ENCODE measurements around the gene GTF2H2C.
A peak's percentile ranks its signal among the peaks of the same experiment; 100 is the strongest.

GTF2H2C gene

DNA sequence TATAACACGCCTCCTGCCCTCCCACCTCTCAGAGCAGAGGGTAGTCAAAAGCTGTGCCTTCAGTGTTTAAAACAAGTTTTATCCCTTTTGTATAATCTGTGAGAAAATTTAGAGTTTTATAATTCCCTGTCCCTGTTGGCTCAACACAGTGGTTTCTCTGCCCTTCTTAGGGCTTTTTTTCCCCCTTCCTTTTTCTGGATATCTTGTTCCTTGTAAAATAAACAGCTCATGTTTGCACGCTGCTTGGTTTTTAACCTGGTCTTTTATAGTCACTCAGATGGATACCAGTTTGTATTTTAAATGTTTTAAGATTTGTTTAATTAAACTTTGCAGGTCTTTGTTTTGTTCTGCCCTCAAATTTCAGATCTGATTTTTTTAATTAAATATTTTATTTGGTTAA lies 40.7 kb upstream of the GTF2H2C start:
- Mint-ChIP-seq H3K4me3 (no peak overlapping the region), H3K4me1 (peaks cover 5% of the 10 kb centered on the region), H3K27ac (peak overlapping the region in 2 of 3 experiments; percentile 62 to 80), H3K9me3 (no peaks in the 10 kb centered on the region), H3K27me3 (ENCODE audit: low read depth) (no peaks in the 10 kb centered on the region), H3K36me3 (ENCODE audit: low read depth) (peaks cover 2% of the 10 kb centered on the region)
- TF ChIP-seq, protein P1, sequence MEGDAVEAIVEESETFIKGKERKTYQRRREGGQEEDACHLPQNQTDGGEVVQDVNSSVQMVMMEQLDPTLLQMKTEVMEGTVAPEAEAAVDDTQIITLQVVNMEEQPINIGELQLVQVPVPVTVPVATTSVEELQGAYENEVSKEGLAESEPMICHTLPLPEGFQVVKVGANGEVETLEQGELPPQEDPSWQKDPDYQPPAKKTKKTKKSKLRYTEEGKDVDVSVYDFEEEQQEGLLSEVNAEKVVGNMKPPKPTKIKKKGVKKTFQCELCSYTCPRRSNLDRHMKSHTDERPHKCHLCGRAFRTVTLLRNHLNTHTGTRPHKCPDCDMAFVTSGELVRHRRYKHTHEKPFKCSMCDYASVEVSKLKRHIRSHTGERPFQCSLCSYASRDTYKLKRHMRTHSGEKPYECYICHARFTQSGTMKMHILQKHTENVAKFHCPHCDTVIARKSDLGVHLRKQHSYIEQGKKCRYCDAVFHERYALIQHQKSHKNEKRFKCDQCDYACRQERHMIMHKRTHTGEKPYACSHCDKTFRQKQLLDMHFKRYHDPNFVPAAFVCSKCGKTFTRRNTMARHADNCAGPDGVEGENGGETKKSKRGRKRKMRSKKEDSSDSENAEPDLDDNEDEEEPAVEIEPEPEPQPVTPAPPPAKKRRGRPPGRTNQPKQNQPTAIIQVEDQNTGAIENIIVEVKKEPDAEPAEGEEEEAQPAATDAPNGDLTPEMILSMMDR (IDR thresholded peaks at IDR 0.05; ENCODE audit: unreplicated experiment in 3 of 3) = no peak

DNA sequence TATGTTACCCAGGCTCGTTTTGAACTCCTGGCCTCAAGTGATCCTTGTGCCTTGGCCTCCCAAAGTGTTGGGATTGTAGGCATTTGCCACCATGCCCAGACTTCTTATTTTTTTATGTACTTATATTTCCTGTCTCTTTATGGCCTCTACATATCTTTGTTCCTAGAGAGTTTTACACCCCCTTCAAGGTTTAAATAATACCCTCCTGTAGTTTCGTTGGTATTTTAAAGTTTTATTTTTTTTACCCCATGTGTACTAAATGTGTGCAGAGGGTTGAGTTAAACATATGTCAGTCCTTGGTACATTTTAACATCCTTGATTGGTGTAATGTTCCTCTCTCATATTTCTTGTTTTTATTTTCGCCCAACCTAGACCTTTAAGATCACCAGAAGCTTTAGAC lies 38.0 kb upstream of the GTF2H2C start:
- H3K36me3 Mint-ChIP-seq (ENCODE audit: low read depth) = peaks cover 6% of the 10 kb centered on the region
- no peaks in the 10 kb centered on the region for H3K27me3 Mint-ChIP-seq (ENCODE audit: low read depth)
- H3K4me1 Mint-ChIP-seq = peaks cover 5% of the 10 kb centered on the region
- no peak overlapping the region for H3K4me3 Mint-ChIP-seq
- no peak overlapping the region for H3K27ac Mint-ChIP-seq
- TF ChIP-seq, protein P1 (IDR thresholded peaks at IDR 0.05; ENCODE audit: unreplicated experiment in 3 of 3) = no peak
- no peaks in the 10 kb centered on the region for H3K9me3 Mint-ChIP-seq

DNA sequence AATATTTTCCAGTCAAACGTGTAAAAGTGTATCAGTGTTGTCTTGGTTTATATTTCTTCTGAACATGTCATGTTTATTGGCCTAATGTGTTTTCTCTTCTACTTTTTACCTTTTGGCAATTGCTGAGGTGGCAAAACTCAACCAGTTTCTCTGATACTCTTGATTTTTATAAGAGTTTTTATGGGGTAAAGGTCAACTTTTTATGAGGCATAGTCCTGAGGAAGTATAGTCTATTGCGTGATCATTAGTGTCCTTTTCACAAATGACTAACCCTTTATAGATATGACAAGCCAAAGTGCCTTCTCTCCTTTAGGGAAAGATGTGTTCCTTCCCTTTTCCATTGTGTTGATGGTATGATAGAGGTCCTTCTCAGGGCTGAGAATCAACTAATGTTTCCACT lies 34.5 kb upstream of the GTF2H2C start:
- TF ChIP-seq, protein P1 (IDR thresholded peaks at IDR 0.05; ENCODE audit: unreplicated experiment in 3 of 3) = no peak
- Mint-ChIP-seq H3K4me3 (no peak overlapping the region), H3K9me3 (no peaks in the 10 kb centered on the region), H3K27me3 (ENCODE audit: low read depth) (no peaks in the 10 kb centered on the region), H3K4me1 (no peaks in the 10 kb centered on the region), H3K36me3 (ENCODE audit: low read depth) (peaks cover 6% of the 10 kb centered on the region), H3K27ac (no peak overlapping the region)

DNA sequence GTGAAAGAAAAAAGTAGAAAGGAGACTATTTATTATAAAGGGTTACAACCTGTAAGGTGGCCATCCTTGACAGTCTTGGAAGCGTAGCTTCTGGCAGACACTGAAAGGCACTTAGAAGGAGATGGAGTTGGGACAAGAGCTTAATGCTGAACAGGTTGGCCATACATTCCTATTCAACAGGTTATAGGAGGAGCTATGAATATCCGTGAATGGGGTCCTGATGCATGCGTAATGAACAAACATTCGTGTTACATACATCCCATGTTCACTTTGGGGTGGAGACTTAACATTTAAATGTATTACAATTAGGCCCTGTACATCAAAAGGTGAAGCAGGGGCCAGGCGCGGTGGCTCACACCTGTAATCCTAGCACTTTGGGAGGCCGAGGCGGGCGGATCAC lies 33.3 kb upstream of the GTF2H2C start:
- H3K36me3 Mint-ChIP-seq (ENCODE audit: low read depth) = peaks cover 6% of the 10 kb centered on the region
- no peak overlapping the region for H3K27ac Mint-ChIP-seq
- no peaks in the 10 kb centered on the region for H3K9me3 Mint-ChIP-seq
- H3K4me3 Mint-ChIP-seq = no peak overlapping the region
- H3K4me1 Mint-ChIP-seq = no peaks in the 10 kb centered on the region
- TF ChIP-seq, protein P1 (IDR thresholded peaks at IDR 0.05; ENCODE audit: unreplicated experiment in 3 of 3) = no peak
- H3K27me3 Mint-ChIP-seq (ENCODE audit: low read depth) = no peaks in the 10 kb centered on the region

DNA sequence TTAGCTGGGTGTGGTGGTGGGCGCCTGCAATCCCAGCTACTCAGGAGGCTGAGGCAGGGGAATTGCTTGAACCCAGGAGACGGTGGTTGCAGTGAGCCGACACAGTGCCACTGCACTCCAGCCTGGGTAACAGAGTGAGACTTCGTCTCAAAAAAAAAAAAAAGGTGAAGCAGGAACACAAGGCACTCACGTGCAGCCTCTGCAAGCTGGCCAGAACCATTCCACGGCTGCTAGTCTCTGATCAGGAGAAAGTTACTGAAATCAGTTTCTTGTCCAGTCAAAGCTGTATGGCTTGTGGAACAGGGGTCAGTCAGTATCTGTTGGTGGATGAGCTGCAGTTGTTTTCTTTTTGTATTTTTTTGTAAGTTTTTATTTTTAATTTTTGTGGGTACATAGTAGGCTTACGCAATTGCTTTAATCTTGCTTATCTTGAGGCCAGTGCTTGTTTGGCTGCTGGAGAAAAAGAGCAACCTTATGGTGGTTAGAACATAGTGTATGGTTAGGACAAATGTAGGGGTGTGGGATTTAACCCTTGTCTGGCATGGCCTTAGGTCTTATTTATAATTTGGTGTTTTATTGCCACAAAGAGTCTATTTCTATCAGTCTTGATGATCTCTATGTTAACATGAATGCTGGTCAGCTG lies 32.7 kb upstream of the GTF2H2C start:
- no peak overlapping the region for H3K27ac Mint-ChIP-seq
- TF ChIP-seq, protein P1 (IDR thresholded peaks at IDR 0.05; ENCODE audit: unreplicated experiment in 3 of 3) = no peak
- H3K36me3 Mint-ChIP-seq (ENCODE audit: low read depth) = peaks cover 6% of the 10 kb centered on the region
- no peaks in the 10 kb centered on the region for H3K9me3 Mint-ChIP-seq
- H3K4me3 Mint-ChIP-seq = no peak overlapping the region
- no peaks in the 10 kb centered on the region for H3K27me3 Mint-ChIP-seq (ENCODE audit: low read depth)
- H3K4me1 Mint-ChIP-seq = no peaks in the 10 kb centered on the region

DNA sequence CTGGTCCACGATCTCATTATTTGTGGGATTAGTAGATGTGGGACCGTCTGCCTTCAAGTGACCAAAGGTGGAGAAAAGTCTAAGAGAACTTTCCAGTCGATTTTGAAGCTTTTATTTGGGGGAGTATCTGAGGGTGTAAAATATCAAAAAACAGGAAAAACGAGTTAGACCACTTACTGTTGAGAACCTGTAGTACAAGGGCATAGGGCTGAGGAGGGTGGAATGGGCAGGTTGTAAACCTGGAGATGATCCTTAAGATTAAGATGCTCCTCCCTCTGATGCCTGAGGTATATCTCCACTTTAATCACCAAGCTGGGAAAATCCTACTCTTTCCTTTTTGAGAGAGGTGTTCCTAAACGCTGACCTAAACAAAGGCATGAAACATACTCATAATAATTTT lies 32.0 kb upstream of the GTF2H2C start:
- Mint-ChIP-seq H3K9me3 (no peaks in the 10 kb centered on the region), H3K4me3 (no peak overlapping the region)

More for the DNA sequence above, 32.0 kb upstream of the GTF2H2C start:
- Mint-ChIP-seq H3K27ac (no peak overlapping the region), H3K36me3 (ENCODE audit: low read depth) (peaks cover 6% of the 10 kb centered on the region), H3K4me1 (no peaks in the 10 kb centered on the region), H3K27me3 (ENCODE audit: low read depth) (no peaks in the 10 kb centered on the region)
- TF ChIP-seq, protein P1 (IDR thresholded peaks at IDR 0.05; ENCODE audit: unreplicated experiment in 3 of 3) = no peak

Measured in nephron (organoid).